HEK293T (cell line): ENCODE data around the gene USP49.

Source experiments
- ARNT ChIP-seq: fragments of 450-650 bp; IDR thresholded peaks from 2 replicates; pipeline ENCODE4 v1.6.1; 2017; ENCODE audit warnings: mild to moderate bottlenecking
- BHLHE40 ChIP-seq: fragments of 450-650 bp; IDR thresholded peaks from 2 replicates; pipeline ENCODE4 v1.6.1; 2016; ENCODE audit warnings: mild to moderate bottlenecking, moderate library complexity, borderline replicate concordance
- FOXA1 ChIP-seq: fragments of 450-650 bp; IDR thresholded peaks from 2 replicates; pipeline ENCODE4 v1.6.1; 2016; ENCODE audit warnings: mild to moderate bottlenecking
- FOXK2 ChIP-seq: fragments of 450-650 bp; IDR thresholded peaks from 2 replicates; pipeline ENCODE4 v1.6.1; 2016; ENCODE audit warnings: mild to moderate bottlenecking
- FOXM1 ChIP-seq: fragments of 450-650 bp; IDR thresholded peaks from 2 replicates; pipeline ENCODE4 v1.6.1; 2017; ENCODE audit warnings: mild to moderate bottlenecking, borderline replicate concordance
- HDGF ChIP-seq: fragments of 450-650 bp; IDR thresholded peaks from 2 replicates; pipeline ENCODE4 v1.6.1; 2017; ENCODE audit warnings: antibody characterized with exemption, borderline replicate concordance
- L3MBTL2 ChIP-seq: fragments of 450-650 bp; conservative IDR thresholded peaks from 2 replicates; pipeline ENCODE4 v1.6.1; 2016; ENCODE audit warnings: mild to moderate bottlenecking
- LEF1 ChIP-seq: fragments of 450-650 bp; IDR thresholded peaks from 2 replicates; pipeline ENCODE4 v1.6.1; 2017; ENCODE audit warnings: mild to moderate bottlenecking, borderline replicate concordance
- NFRKB ChIP-seq: fragments of 450-650 bp; IDR thresholded peaks from 2 replicates; pipeline ENCODE4 v1.6.1; 2016; ENCODE audit warnings: mild to moderate bottlenecking, moderate library complexity
- SP1 ChIP-seq: fragments of 450-650 bp; IDR thresholded peaks from 2 replicates; pipeline ENCODE4 v1.6.1; 2017
- TARDBP ChIP-seq: fragments of 450-650 bp; IDR thresholded peaks from 2 replicates; pipeline ENCODE4 v1.6.1; 2016
- ZNF384 ChIP-seq: fragments of 450-650 bp; IDR thresholded peaks from 2 replicates; pipeline ENCODE4 v1.6.1; 2016

DNA sequence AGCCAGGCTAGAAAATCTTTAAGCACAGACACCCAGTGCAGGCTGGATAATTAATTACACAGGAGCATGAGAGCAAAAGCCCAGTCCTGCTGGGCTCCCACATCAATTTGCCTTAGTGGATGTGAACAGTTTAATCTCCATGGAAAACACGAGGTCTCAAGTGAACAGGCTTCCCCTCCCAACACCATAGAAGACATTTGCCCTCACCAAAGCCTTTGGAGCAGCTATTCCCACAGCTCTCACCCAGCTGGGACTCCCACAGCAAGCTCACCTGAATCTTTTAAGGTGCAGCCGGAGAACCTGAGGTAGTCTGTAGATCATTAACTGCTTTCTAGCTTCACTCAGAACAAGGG, 95.6 kb downstream of the USP49 start:
- TF ChIP-seq ARNT (no peak), L3MBTL2 (no peak), FOXM1 (no peak), TARDBP (no peak), NFRKB (no peak), ZNF384 (no peak), BHLHE40 (no peak), FOXA1 (no peak), LEF1 (no peak), FOXK2 (no peak), SP1 (no peak), HDGF (no peak)
